NCI-H2029 treated with DMSO at 0.1 percent for 48 hours (cell line): ENCODE results near the gene NALCN.

ENCODE experiments used
- DNase-seq: peaks from one replicate; lab custom pipeline; 2025; lab: John Stamatoyannopoulos, UW

The NALCN gene

GRCh38 chr13:101025519-101025918 lies 390.8 kb downstream of the NALCN start:
- no peak for DNase-seq

- no peak for DNase-seq
These were observed 397.2 kb downstream of the NALCN start for GRCh38 chr13:101019126-101019525.

GRCh38 chr13:101018720-101019119 lies 397.6 kb downstream of the NALCN start:
- no peak for DNase-seq

GRCh38 chr13:101017123-101017872 lies 399.0 kb downstream of the NALCN start:
- no peak for DNase-seq

- no peak for DNase-seq
These were observed 399.8 kb downstream of the NALCN start for GRCh38 chr13:101016475-101016874.

- no peak for DNase-seq
These were observed 403.1 kb downstream of the NALCN start for GRCh38 chr13:101013245-101013644.

- DNase-seq = no peak
These were observed 406.2 kb downstream of the NALCN start for GRCh38 chr13:101010100-101010499.

- no peak for DNase-seq
These were observed 409.1 kb downstream of the NALCN start for GRCh38 chr13:101007245-101007644.
